ENCODE data around the gene HDAC3. TPM values are rescaled to one million over a fixed set of nuclear protein-coding genes. Genes with fewer than 3 reads are reported as not detected.

Gene HDAC3
- total RNA-seq, 1 experiment from 2014 or later = 91.9 TPM

- H3K36me3 ChIP-seq (ENCODE audit: control insufficient read depth in 1 of 2, insufficient read depth in 2 of 2, low read length in 2 of 2) = no peaks in the 10 kb centered on the region
- no peak overlapping the region for H2AFZ ChIP-seq (ENCODE audit: low read depth, low read length, poor library complexity, severe bottlenecking)
- no peaks in the 10 kb centered on the region for H3K27me3 ChIP-seq (ENCODE audit: insufficient read depth, low read length)
- peaks cover 10% of the 10 kb centered on the region; the same call in 1 of the 2 replicates for H4K20me1 ChIP-seq (ENCODE audit: insufficient read depth)
- H3K27ac ChIP-seq (ENCODE audit: low read depth, low read length) = no peak overlapping the region
- no peaks in the 10 kb centered on the region for H3K9me3 ChIP-seq (ENCODE audit: control insufficient read depth in 1 of 2, insufficient read depth in 1 of 2, low read depth in 1 of 2, low read length in 2 of 2)
- CTCF ChIA-PET = interaction anchor here (3.3 kb wide), 1 partner anchor 12 kb away, joined by 23 read pairs; no protein-coding TSS in a partner anchor
- H3K4me3 ChIP-seq (replicated peaks in 1 of 2; ENCODE audit: low read depth in 1 of 2, low read length in 2 of 2) = no peak overlapping the region
- no peaks in the 10 kb centered on the region for H3K9me2 ChIP-seq (ENCODE audit: insufficient read depth)
- POLR2A ChIA-PET = interaction anchor here (0.6 kb wide), 1 partner anchor 15 kb away, joined by 3 read pairs; the partner anchor contains the start of gene DIAPH1
- H3K79me2 ChIP-seq (ENCODE audit: insufficient read depth, low read length) = peaks cover 100% of the 10 kb centered on the region
- RAD21 ChIA-PET (ENCODE audit: low non-redundant PET in 1 of 2, low total read pairs in 2 of 2, uncharacterized antibody in 2 of 2, unreplicated experiment in 2 of 2) = no interaction called here
- peak overlapping the region; percentile 16 for H3K9ac ChIP-seq (ENCODE audit: low read length)
- H3K4me1 ChIP-seq (ENCODE audit: control insufficient read depth in 1 of 2, insufficient read depth in 2 of 2, low read length in 2 of 2) = peaks cover 11 to 25% of the 10 kb centered on the region in 2 experiments
- ATAC-seq = peak; percentile 81
- TF ChIP-seq SP1 (IDR thresholded peaks at IDR 0.05; ENCODE audit: low read depth) (0 out of 2 replicates have a peak, but pooled peaks have one; percentile 26), CEBPB (IDR thresholded peaks at IDR 0.05; ENCODE audit: low read depth) (0 out of 2 replicates have a peak, but pooled peaks have one; percentile 52), FOSL1 (IDR thresholded peaks at IDR 0.05; ENCODE audit: low read depth) (no peak), JUND (IDR thresholded peaks at IDR 0.05) (0 out of 2 replicates have a peak, but pooled peaks have one; percentile 18), POLR2AphosphoS5 (IDR thresholded peaks at IDR 0.05; ENCODE audit: low read depth, low read length) (no peak), CBX3 (IDR thresholded peaks at IDR 0.05; ENCODE audit: low read depth) (no peak), POLR2A (IDR thresholded peaks at IDR 0.05; ENCODE audit: borderline replicate concordance, extremely low read depth, insufficient read depth, insufficient read length) (no peak)
- TF ChIP-seq, protein P1, sequence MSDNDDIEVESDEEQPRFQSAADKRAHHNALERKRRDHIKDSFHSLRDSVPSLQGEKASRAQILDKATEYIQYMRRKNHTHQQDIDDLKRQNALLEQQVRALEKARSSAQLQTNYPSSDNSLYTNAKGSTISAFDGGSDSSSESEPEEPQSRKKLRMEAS (IDR thresholded peaks at IDR 0.05) = peak; percentile 23; the same call in 1 of the 2 replicates
- BruUV-seq (replicated peaks) = no TSS peak
- peak overlapping the region; percentile 29 for H3K4me2 ChIP-seq (ENCODE audit: low read length)
- peak; percentile 70 for DNase-seq (ENCODE audit: low read depth, low spot score)
- intact Hi-C loops (cut with micrococcal nuclease) = no loop called here
These were observed 32.5 kb downstream of the HDAC3 start for GRCh38 chr5:141603923-141604717.

GRCh38 chr5:141602606-141603005 lies 34.0 kb downstream of the HDAC3 start:
- intact Hi-C loops (cut with micrococcal nuclease) = no loop called here
- Histone ChIP-seq H3K4me3 (replicated peaks in 1 of 2; ENCODE audit: low read depth in 1 of 2, low read length in 2 of 2) (no peak overlapping the region), H3K9ac (ENCODE audit: low read length) (no peak overlapping the region), H2AFZ (ENCODE audit: low read depth, low read length, poor library complexity, severe bottlenecking) (no peak overlapping the region), H3K9me2 (ENCODE audit: insufficient read depth) (no peaks in the 10 kb centered on the region), H3K9me3 (ENCODE audit: control insufficient read depth in 1 of 2, insufficient read depth in 1 of 2, low read depth in 1 of 2, low read length in 2 of 2) (no peaks in the 10 kb centered on the region), H3K4me1 (ENCODE audit: control insufficient read depth in 1 of 2, insufficient read depth in 2 of 2, low read length in 2 of 2) (peaks cover 11 to 29% of the 10 kb centered on the region in 2 experiments), H3K4me2 (ENCODE audit: low read length) (no peak overlapping the region), H3K27me3 (ENCODE audit: insufficient read depth, low read length) (no peaks in the 10 kb centered on the region), H3K79me2 (ENCODE audit: insufficient read depth, low read length) (peaks cover 100% of the 10 kb centered on the region), H4K20me1 (ENCODE audit: insufficient read depth) (peaks cover 12% of the 10 kb centered on the region; the same call in 1 of the 2 replicates), H3K36me3 (ENCODE audit: control insufficient read depth in 1 of 2, insufficient read depth in 2 of 2, low read length in 2 of 2) (no peaks in the 10 kb centered on the region), H3K27ac (ENCODE audit: low read depth, low read length) (no peak overlapping the region)
- ChIA-PET RAD21 (ENCODE audit: low non-redundant PET in 1 of 2, low total read pairs in 2 of 2, uncharacterized antibody in 2 of 2, unreplicated experiment in 2 of 2) (no interaction called here), POLR2A (no interaction called here), CTCF (interaction anchor here (3.3 kb wide), 1 partner anchor 11 kb away, joined by 23 read pairs; no protein-coding TSS in a partner anchor)
- BruUV-seq (replicated peaks) = no TSS peak
- no peak for DNase-seq (ENCODE audit: low read depth, low spot score)
- TF ChIP-seq ZFX (IDR thresholded peaks at IDR 0.05) (no peak), ZNF274 (IDR thresholded peaks at IDR 0.05; ENCODE audit: low read depth, low read length) (no peak), POLR2AphosphoS5 (IDR thresholded peaks at IDR 0.05; ENCODE audit: low read depth, low read length) (no peak)
- no peak for ATAC-seq
